ENCODE results near the gene STARD4. TPM values are rescaled to one million over a fixed set of nuclear protein-coding genes. Genes with fewer than 3 reads are reported as not detected.

STARD4 gene
- total and polyA plus RNA-seq, 9 of the 15 experiments (the other 6 are each of a cell fraction or from before 2014, with no cell fraction given) = 28.4 to 88.0 (median 34.0) TPM

DNA sequence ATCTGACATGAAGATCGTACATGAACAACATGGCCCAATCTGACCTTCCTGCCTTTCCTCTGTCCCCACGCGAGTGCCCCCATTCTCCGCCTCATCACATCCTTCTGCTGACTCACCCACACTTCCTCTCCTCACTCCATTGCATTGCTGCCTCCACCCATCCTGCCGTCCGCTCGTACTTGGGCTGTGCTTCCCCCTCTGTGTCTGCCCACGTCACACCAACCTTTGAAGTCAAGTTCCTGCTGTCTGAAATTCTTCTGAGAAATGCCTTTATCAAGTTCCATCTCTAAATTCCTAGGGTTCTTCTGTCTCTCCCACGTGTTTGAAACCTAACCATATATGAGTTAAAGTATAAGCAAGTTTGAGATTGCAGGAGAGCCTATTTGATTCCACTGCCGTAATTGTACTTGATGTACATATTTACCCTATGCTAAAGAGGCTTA, 18.0 kb upstream of the STARD4 start (continued):
- TF ChIP-seq, protein P1, sequence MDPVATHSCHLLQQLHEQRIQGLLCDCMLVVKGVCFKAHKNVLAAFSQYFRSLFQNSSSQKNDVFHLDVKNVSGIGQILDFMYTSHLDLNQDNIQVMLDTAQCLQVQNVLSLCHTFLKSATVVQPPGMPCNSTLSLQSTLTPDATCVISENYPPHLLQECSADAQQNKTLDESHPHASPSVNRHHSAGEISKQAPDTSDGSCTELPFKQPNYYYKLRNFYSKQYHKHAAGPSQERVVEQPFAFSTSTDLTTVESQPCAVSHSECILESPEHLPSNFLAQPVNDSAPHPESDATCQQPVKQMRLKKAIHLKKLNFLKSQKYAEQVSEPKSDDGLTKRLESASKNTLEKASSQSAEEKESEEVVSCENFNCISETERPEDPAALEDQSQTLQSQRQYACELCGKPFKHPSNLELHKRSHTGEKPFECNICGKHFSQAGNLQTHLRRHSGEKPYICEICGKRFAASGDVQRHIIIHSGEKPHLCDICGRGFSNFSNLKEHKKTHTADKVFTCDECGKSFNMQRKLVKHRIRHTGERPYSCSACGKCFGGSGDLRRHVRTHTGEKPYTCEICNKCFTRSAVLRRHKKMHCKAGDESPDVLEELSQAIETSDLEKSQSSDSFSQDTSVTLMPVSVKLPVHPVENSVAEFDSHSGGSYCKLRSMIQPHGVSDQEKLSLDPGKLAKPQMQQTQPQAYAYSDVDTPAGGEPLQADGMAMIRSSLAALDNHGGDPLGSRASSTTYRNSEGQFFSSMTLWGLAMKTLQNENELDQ (CRISPR knock-in tag; IDR thresholded peaks at IDR 0.05; ENCODE audit: borderline replicate concordance) = no peak
- TF ChIP-seq TGIF2 (CRISPR knock-in tag; IDR thresholded peaks at IDR 0.05) (no peak), HBP1 (CRISPR knock-in tag; IDR thresholded peaks at IDR 0.05) (peak; percentile 68; the same call in 1 of the 2 replicates), ZNF76 (CRISPR knock-in tag; IDR thresholded peaks at IDR 0.05; ENCODE audit: borderline replicate concordance) (no peak), NFIX (CRISPR knock-in tag; IDR thresholded peaks at IDR 0.05; ENCODE audit: low read depth) (no peak), ZNF407 (IDR thresholded peaks at IDR 0.05; ENCODE audit: low read depth) (no peak), ZNF175 (CRISPR knock-in tag; IDR thresholded peaks at IDR 0.05; ENCODE audit: low read depth) (0 out of 2 replicates have a peak, but pooled peaks have one; percentile 55), DPF2 (IDR thresholded peaks at IDR 0.05) (peak; percentile 89)
- TF ChIP-seq, protein P2, sequence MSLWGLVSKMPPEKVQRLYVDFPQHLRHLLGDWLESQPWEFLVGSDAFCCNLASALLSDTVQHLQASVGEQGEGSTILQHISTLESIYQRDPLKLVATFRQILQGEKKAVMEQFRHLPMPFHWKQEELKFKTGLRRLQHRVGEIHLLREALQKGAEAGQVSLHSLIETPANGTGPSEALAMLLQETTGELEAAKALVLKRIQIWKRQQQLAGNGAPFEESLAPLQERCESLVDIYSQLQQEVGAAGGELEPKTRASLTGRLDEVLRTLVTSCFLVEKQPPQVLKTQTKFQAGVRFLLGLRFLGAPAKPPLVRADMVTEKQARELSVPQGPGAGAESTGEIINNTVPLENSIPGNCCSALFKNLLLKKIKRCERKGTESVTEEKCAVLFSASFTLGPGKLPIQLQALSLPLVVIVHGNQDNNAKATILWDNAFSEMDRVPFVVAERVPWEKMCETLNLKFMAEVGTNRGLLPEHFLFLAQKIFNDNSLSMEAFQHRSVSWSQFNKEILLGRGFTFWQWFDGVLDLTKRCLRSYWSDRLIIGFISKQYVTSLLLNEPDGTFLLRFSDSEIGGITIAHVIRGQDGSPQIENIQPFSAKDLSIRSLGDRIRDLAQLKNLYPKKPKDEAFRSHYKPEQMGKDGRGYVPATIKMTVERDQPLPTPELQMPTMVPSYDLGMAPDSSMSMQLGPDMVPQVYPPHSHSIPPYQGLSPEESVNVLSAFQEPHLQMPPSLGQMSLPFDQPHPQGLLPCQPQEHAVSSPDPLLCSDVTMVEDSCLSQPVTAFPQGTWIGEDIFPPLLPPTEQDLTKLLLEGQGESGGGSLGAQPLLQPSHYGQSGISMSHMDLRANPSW (CRISPR knock-in tag; IDR thresholded peaks at IDR 0.05) = no peak

Measured in K562 (cell line).